HTERT RPE-1 (cell line): ENCODE data around the gene USP6.
"Not testable (repeated sequence)": the region's sequence is repeated elsewhere in the genome, so short reads cannot be mapped to it uniquely, and the experiment has no call there.

ENCODE experiments used
- in situ Hi-C: fragments of 300-500 bp; cut with MboI; formaldehyde crosslinking; loops from 4 replicates; pipeline ENCODE4 v1.14.3; 2020; ENCODE audit warnings: low sequenced_read_pairs

Gene USP6

GRCh38 chr17:5115673-5116651 is at the start of gene USP6:
USP6 (plus strand) TSS chr17:5116032; CDS start chr17:5130368, 14,336 bp downstream.
- in situ Hi-C loops = no loop called here

DNA sequence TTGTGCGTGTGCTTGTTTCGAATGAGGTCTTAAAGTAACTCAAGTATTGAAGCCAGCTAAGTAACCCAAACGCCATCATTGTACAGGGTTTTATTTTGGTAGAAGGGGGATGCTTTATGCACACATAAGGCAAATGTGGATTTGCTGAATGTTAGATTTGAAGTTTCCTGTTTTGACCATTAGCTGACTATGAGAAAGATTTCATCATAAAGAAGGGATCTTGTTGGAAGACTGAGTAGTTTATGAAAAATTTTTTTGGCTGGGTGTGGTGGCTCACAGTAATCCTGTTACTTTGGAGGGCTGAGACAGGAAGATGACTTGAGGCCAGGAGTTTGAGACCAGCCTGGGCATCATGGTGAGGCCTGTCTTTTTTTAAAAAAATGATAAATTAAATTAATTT is 47.6 kb upstream of the USP6 start:
- in situ Hi-C loops = no loop called here

- in situ Hi-C loops = no loop called here
These were observed 46.1 kb upstream of the USP6 start for GRCh38 chr17:5069724-5070123.

DNA sequence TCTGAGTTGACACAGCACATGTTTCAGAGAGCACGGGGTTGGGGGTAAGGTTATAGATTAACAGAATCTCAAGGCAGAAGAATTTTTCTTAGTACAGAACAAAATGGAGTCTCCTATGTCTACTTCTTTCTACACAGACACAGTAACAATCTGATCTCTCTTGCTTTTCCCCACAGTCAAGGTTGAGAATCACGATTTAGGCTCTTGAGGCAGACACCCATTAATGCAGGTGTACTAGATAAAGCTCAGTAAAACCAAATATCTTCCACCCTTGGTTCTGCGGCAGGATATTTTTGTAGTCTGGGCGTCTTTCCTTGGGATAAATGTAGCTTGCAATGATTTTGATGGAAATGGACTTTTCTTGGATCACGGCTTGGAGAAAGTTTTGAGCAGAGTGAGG is 40.4 kb upstream of the USP6 start:
- in situ Hi-C loops = not testable (repeated sequence)

- in situ Hi-C loops = not testable (repeated sequence)
These were observed 38.6 kb upstream of the USP6 start for GRCh38 chr17:5077275-5077674.

GRCh38 chr17:5077781-5078105 is 38.1 kb upstream of the USP6 start:
- in situ Hi-C loops = no loop called here

GRCh38 chr17:5078106-5079028 is 37.5 kb upstream of the USP6 start, which contains the start of gene ZFP3:
ZFP3 (plus strand) TSS chr17:5078467; CDS start chr17:5091505, 13,038 bp downstream.
- in situ Hi-C loops = no loop called here

- in situ Hi-C loops = no loop called here
These were observed 35.2 kb upstream of the USP6 start for GRCh38 chr17:5080591-5080990.

- in situ Hi-C loops = no loop called here
These were observed 23.4 kb upstream of the USP6 start for GRCh38 chr17:5092218-5093010.

GRCh38 chr17:5096731-5097100 is 19.1 kb upstream of the USP6 start:
- in situ Hi-C loops = no loop called here

DNA sequence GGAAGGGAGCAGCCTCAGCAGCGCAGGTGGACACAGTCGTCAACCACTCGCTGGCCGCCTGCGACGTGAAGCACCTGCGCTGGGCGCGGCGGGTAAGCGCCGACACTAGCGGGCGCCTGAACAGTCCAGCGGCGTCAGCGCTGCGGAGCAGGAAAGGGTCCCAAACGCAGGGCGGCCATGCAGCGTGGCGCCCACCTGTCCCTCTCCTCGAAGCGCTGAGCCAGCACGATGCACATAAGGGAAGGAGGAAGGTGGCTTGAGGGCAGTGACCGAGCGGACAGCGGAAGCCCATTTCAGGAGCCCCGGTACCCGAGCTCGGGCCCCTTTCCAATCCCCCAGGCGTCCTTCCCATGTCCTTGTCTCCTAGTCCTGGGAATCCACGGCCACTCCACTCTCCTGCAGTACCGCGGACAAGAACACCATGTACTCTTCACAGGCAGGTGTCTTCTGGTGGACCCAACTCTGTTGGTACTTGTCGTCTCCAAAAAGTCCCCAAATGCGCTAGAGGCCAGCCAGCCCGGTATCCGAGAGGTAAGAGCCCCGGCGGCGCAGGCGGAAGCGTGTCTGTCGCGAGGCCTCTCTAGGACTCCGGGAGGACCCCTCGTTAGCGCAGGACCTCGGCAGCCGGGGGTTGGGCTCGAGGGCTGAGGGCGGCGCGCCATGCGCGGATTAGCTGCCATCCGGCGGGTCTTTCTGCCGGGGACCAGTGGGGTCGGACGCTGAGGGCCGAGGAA is 18.6 kb upstream of the USP6 start:
- in situ Hi-C loops = no loop called here

DNA sequence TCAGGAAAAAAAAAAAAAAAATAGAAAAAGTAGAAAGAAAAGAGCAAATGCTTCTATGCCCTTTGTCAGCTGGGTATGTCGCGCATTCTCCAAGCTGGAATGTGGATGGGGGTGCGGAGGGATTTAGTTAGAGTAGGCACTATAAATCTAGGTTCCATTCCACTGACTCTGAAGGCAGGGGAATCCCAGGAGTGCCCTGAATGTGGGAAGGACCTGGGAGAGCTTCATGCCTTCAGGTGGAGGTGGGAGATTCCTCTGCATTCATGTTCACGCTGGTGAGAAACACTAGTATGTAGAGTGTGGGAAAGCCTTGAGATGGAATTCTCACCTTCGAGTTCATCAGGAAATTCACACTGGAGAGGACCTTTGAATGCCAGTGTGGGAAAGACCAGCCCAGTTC is 16.6 kb upstream of the USP6 start:
- in situ Hi-C loops = no loop called here

DNA sequence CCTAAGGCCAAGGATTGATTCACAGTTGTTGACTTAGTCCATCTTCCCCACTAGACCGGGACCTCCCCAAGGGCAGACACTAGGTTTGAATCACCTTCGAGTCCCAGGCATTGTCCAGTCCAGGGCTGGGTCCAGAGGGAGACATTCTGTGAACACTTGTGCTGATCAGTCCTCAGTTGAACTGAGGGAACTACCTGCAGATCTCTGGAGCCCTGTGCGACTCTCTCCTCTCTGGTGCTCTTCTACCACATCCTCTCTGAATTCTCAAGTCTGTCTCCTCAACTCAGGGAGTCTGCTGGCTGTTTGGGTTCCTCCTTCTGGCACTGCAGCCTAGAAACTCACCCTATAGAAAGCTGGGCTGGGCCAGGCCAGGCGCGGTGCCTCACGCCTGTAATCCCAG is 15.0 kb upstream of the USP6 start:
- in situ Hi-C loops = no loop called here

DNA sequence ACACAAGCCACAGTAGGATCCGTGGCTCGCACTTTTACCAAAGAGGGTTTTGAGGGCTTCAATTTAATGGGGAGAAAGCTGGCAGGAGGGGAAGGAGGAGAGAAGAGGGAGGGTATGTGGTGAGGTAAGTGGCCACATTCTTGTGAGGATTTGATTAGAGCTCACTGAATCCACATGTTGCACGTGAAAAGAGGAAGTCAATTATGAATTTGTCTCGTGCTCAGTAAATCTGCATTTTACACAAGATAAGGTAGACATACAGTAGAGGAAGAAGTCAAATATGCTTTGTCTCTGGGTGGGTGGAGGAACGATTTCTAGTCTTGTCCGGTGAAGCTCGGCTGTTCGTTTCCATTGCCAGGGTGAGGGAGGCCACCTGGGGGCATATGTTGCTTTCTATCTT is 5.0 kb upstream of the USP6 start:
- in situ Hi-C loops = no loop called here

DNA sequence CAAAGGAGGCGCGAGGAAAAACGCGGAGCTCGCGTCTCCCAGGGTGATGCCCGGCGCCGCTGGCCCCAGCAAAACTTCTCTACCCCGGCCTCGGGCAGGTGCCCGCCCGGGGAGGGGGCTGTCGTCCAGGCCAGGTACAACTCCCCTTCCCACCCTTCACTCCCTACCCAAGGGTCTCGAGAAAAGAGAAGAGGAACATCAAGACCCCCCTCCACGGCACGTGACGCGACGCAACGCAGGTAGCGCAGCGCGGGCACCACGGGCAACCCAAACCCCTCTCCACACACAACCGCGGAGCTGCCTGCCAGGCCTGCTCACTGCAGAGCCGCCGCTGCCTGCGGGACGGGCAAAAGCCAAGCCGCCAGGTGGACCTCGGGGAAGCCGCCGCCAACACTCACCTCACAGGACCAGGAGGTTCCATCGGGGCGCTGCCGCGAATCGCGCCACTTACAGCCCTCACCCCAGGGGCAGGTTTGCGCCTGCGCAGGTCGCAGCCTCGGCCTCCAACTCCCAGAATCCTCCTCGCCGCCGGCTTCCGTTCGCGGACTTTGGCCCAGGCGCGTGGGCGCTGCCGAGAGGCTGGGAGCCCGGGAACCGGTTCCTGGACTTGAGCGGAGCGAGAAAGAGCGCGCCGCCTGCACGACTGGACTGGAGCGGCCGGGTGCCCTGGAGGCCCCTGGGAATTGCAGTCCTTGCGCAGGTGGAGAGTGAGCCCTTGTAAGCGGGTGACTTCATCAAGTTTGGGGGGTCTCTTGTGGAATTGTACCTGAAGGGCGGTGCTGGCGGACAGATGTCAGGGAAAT is 4.2 kb upstream of the USP6 start, which contains the start of gene ZNF232:
Gene ZNF232 (minus strand): TSS at position 477 of the 803 bp plus-strand sequence. CDS start 56 bp downstream, at position 421.
- in situ Hi-C loops = no loop called here

GRCh38 chr17:5118219-5118618 is 2.4 kb downstream of the USP6 start:
- in situ Hi-C loops = no loop called here

DNA sequence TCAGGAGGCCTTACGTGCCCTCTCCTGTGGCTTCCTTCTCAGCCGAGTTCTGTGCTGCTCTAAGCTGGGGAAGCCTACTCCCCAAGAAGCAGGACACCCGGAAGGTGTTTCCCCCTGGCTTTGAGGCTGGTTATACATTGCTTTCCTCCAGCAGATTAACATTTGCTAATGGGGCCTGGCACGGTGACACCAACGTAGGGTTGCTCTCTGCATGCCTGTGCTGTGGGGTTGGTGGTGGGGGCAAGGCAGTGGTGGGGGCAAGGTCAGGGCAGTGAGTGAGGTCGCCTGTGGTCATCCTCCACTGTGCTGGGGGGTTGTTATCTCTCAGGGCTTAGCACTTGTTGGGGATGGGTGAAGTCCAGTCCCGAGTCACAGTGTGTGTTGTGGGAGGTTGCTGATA is 4.2 kb downstream of the USP6 start:
- in situ Hi-C loops = no loop called here

DNA sequence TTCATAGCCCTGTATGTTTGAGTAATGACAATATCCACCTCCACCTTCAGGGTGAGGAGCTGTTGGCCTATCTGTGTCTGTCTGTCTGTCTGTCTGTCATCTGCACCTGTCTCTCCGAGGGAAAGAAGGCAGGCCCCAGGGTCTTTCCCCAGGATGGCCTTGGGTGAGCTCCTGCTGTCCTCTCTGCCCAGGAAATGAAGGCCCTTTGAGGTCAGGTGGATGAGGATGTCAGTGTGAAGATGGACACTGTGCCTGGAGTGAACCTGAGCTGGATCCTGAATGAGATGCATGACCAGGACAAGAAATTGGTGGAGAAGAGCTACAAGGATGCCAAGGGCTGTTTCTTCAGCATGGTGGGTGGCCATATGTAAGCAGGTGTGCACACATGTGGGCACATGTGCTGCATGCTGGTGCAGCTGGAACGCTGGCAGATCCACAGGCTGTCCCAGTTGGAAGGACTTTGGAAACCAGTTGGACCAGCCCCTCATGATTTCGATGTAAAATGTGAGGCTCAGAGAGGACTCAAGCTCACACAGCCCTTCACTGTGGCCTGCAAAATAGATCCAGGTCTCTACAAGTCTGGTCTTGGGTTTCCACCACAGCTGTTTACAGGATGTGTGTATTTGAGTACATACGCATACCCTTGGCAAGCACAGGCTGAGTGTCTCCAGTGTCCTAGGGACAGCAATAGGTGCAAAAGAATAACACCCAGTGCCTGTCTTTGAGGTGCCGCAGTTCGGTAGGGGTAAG is 4.8 kb downstream of the USP6 start:
- in situ Hi-C loops = not testable (repeated sequence)
